NCI-H2107 treated with DMSO at 0.1 percent for 48 hours (cell line): ENCODE data around the gene PSMA4.
A peak's percentile ranks its signal among the peaks of the same experiment; 100 is the strongest.
"Not testable (repeated sequence)": the region's sequence is repeated elsewhere in the genome, so short reads cannot be mapped to it uniquely, and the experiment has no call there.

Experiments used
- DNase-seq: peaks from one replicate; lab custom pipeline; 2025; ENCODE audit not compliant: unreplicated experiment; lab: John Stamatoyannopoulos, UW

The PSMA4 gene

GRCh38 chr15:78540141-78540870 lies at the start of gene PSMA4:
Gene PSMA4, plus strand, starts transcription at chr15:78540444. Its CDS starts 1,484 bp downstream, at chr15:78541928.
- peak; percentile 57 for DNase-seq

GRCh38 chr15:78492872-78493271 lies 47.4 kb upstream of the PSMA4 start:
- DNase-seq, result no peak

GRCh38 chr15:78501857-78502256 lies 38.4 kb upstream of the PSMA4 start:
- DNase-seq, result no peak

- DNase-seq, result no peak
These were observed 37.6 kb upstream of the PSMA4 start for GRCh38 chr15:78502641-78503040.

GRCh38 chr15:78506971-78507830 lies 33.0 kb upstream of the PSMA4 start, which contains the start of gene HYKK:
Gene HYKK, plus strand, starts transcription at chr15:78507577. Its CDS starts 5,512 bp downstream, at chr15:78513089.
- peak; percentile 93 for DNase-seq

GRCh38 chr15:78507831-78508160 lies 32.4 kb upstream of the PSMA4 start:
- no peak for DNase-seq

- no peak for DNase-seq
These were observed 32.0 kb upstream of the PSMA4 start for GRCh38 chr15:78508272-78508671.

- no peak for DNase-seq
These were observed 30.4 kb upstream of the PSMA4 start for GRCh38 chr15:78509726-78510312.

- DNase-seq, result not testable (repeated sequence)
These were observed 20.2 kb upstream of the PSMA4 start for GRCh38 chr15:78520035-78520434.

GRCh38 chr15:78524230-78524629 lies 16.0 kb upstream of the PSMA4 start:
- DNase-seq, result no peak

- DNase-seq, result no peak
These were observed 12.9 kb upstream of the PSMA4 start for GRCh38 chr15:78527325-78527724.

GRCh38 chr15:78533331-78533730 lies 6.9 kb upstream of the PSMA4 start:
- DNase-seq, result no peak

- no peak for DNase-seq
These were observed 4.1 kb upstream of the PSMA4 start for GRCh38 chr15:78536134-78536533.

GRCh38 chr15:78537266-78537905 lies 2.9 kb upstream of the PSMA4 start:
- DNase-seq, result no peak

GRCh38 chr15:78538358-78538757 lies 1.9 kb upstream of the PSMA4 start:
- no peak for DNase-seq

- DNase-seq, result not testable (repeated sequence)
These were observed 642 bp upstream of the PSMA4 start for GRCh38 chr15:78539464-78540140.

- DNase-seq, result no peak
These were observed 863 bp downstream of the PSMA4 start for GRCh38 chr15:78540871-78541743.

GRCh38 chr15:78541744-78542034 lies 1.4 kb downstream of the PSMA4 start:
- no peak for DNase-seq

- DNase-seq, result no peak
These were observed 2.4 kb downstream of the PSMA4 start for GRCh38 chr15:78542647-78543046.

GRCh38 chr15:78550194-78550593 lies 9.9 kb downstream of the PSMA4 start:
- DNase-seq, result no peak
